SK-N-SH (cell line): ENCODE data around the gene WBP2NL. TPM values are rescaled to one million over a fixed set of nuclear protein-coding genes. Genes with fewer than 3 reads are reported as not detected.

ENCODE experiments used
- CTCF ChIA-PET: fragments of 300-600, 350-600 bp; formaldehyde crosslinking; extraction: SDS; loops from one replicate; lab custom pipeline; 2021; lab: Yijun Ruan, JAX
- POLR2A ChIA-PET: fragments of 350-600 bp; sonication (Branson Sonifier 250); formaldehyde crosslinking; extraction: SDS; loops from one replicate; lab custom pipeline; 2020; ENCODE audit warnings: antibody characterized with exemption, inconsistent platforms; lab: Yijun Ruan, JAX
- DNase-seq: peaks from one replicate; pipeline ENCODE4 v3.0.0; 2012
- H2AFZ ChIP-seq: fragments of 200-600 bp; sonication (generic); 2 replicates; pipeline ENCODE4 v1.8.1; 2016; ENCODE audit warnings: antibody characterized with exemption, mild to moderate bottlenecking, low read depth
- H3F3A ChIP-seq: fragments of 200-600 bp; sonication (generic); replicated peaks from 2 replicates; pipeline ENCODE3; 2016; ENCODE audit warnings: antibody characterized with exemption, mild to moderate bottlenecking; ENCODE audit not compliant: insufficient read depth
- H3K27ac ChIP-seq, 2 experiments: fragments of 200-500 bp in 1 of 2; fragments of 200-600 bp in 1 of 2; sonication (Bioruptor generic) in 1 of 2; sonication (generic), shearing (Covaris generic) in 1 of 2; 2 replicates each; pipeline versions ENCODE4 v1.5.1 to v1.6.1; 2014 to 2016; ENCODE audit warnings: low read depth in 2 of 2, inconsistent platforms in 1 of 2, low read length in 1 of 2, mild to moderate bottlenecking in 1 of 2, mixed read lengths in 1 of 2
- H3K27me3 ChIP-seq: fragments of 200-600 bp; sonication (generic), shearing (Covaris generic); 2 replicates; pipeline ENCODE4 v1.6.1; 2016; ENCODE audit warnings: mixed run types; ENCODE audit not compliant: insufficient read depth
- H3K36me3 ChIP-seq, 2 experiments: fragments of 200-500 bp in 1 of 2; fragments of 200-600 bp in 1 of 2; sonication (Bioruptor generic) in 1 of 2; sonication (generic) in 1 of 2; replicated peaks in 1 of 2; 2 replicates each; pipeline versions ENCODE3 to v1.5.1; 2014 to 2016; ENCODE audit warnings: low read length in 1 of 2, mild to moderate bottlenecking in 1 of 2; ENCODE audit not compliant: insufficient read depth in 2 of 2, control insufficient read depth in 1 of 2
- H3K4me1 ChIP-seq, 2 experiments: fragments of 200-500 bp in 1 of 2; fragments of 200-600 bp in 1 of 2; sonication (Bioruptor generic) in 1 of 2; sonication (generic), shearing (Covaris generic) in 1 of 2; 2 replicates each; pipeline versions ENCODE4 v1.5.1 to v1.6.1; 2014 to 2016; ENCODE audit warnings: low read depth in 1 of 2, low read length in 1 of 2, mixed run types in 1 of 2; ENCODE audit not compliant: insufficient read depth in 2 of 2, control insufficient read depth in 1 of 2
- H3K4me2 ChIP-seq: fragments of 200-600 bp; sonication (generic), shearing (Covaris generic); 2 replicates; pipeline ENCODE4 v1.6.1; 2017; ENCODE audit warnings: mixed run types
- H3K4me3 ChIP-seq, 2 experiments: fragments of 200-500 bp in 1 of 2; fragments of 200-600 bp in 1 of 2; sonication (Bioruptor generic) in 1 of 2; sonication (generic), shearing (Covaris generic) in 1 of 2; 2 replicates each; pipeline versions ENCODE4 v1.5.1 to v1.8.1; 2014 to 2016; ENCODE audit warnings: low read depth in 2 of 2, inconsistent platforms in 1 of 2, low read length in 1 of 2, mild to moderate bottlenecking in 1 of 2, mixed read lengths in 1 of 2, moderate library complexity in 1 of 2
- H3K79me2 ChIP-seq: fragments of 200-600 bp; sonication (generic); 2 replicates; pipeline ENCODE4 v1.8.1; 2017; ENCODE audit warnings: mild to moderate bottlenecking; ENCODE audit not compliant: insufficient read depth
- H3K9ac ChIP-seq: fragments of 200-600 bp; sonication (generic); 2 replicates; pipeline ENCODE4 v1.6.1; 2017; ENCODE audit warnings: mixed run types
- H3K9me2 ChIP-seq: fragments of 200-600 bp; sonication (generic); 2 replicates; pipeline ENCODE4 v1.6.1; 2017; ENCODE audit warnings: mixed run types
- H3K9me3 ChIP-seq: fragments of 200-600 bp; sonication (generic); 2 replicates; pipeline ENCODE4 v1.6.1; 2017; ENCODE audit warnings: mixed run types, mild to moderate bottlenecking, moderate library complexity
- H4K20me1 ChIP-seq: fragments of 200-600 bp; sonication (generic); 2 replicates; pipeline ENCODE4 v1.6.1; 2017; ENCODE audit warnings: mild to moderate bottlenecking, mixed run types; ENCODE audit not compliant: insufficient read depth
- CTCF ChIP-seq: fragments of 200-600 bp; sonication (generic); IDR thresholded peaks from 2 replicates; pipeline ENCODE4 v1.6.1; 2017; ENCODE audit warnings: antibody characterized with exemption, mild to moderate bottlenecking, moderate library complexity
- ELF1 ChIP-seq: IDR thresholded peaks from 2 replicates; pipeline ENCODE4 v1.4.0; 2012
- EZH2phosphoT487 ChIP-seq: fragments of 200-600 bp; sonication (generic); IDR thresholded peaks from 2 replicates; pipeline ENCODE4 v1.6.1; 2017; ENCODE audit warnings: low read depth, mixed run types, mild to moderate bottlenecking, antibody characterized with exemption, moderate library complexity, borderline replicate concordance
- FOXM1 ChIP-seq: IDR thresholded peaks from 2 replicates; pipeline ENCODE4 v1.4.0; 2012; ENCODE audit warnings: low read depth, mild to moderate bottlenecking
- GATA2 ChIP-seq: sonication (generic); formaldehyde crosslinking; IDR thresholded peaks from 2 replicates; pipeline ENCODE4 v1.5.0; 2020; ENCODE audit warnings: mild to moderate bottlenecking, missing genetic modification reagents
- IRF3 ChIP-seq: fragments of 150-350 bp; IDR thresholded peaks from 2 replicates; pipeline ENCODE4 v1.6.1; 2016; ENCODE audit warnings: mild to moderate bottlenecking, low read depth, low read length
- MAX ChIP-seq: IDR thresholded peaks from 2 replicates; pipeline ENCODE4 v1.4.0; 2012; ENCODE audit warnings: low read depth
- POLR2AphosphoS5 ChIP-seq: IDR thresholded peaks from 2 replicates; pipeline ENCODE4 v1.6.1; 2012; ENCODE audit warnings: low read depth, low read length
- RXRA ChIP-seq: IDR thresholded peaks from 2 replicates; pipeline ENCODE4 v1.4.0; 2012; ENCODE audit warnings: low read depth, mild to moderate bottlenecking, borderline replicate concordance
- SMC3 ChIP-seq: IDR thresholded peaks from 2 replicates; pipeline ENCODE4 v1.6.1; 2012; ENCODE audit warnings: low read depth, low read length, improper control_type of control experiment
- TAF1 ChIP-seq: IDR thresholded peaks from 2 replicates; pipeline ENCODE4 v1.6.1; 2012; ENCODE audit warnings: low read depth, mild to moderate bottlenecking, low read length, moderate library complexity, borderline replicate concordance
- TEAD4 ChIP-seq: IDR thresholded peaks from 2 replicates; pipeline ENCODE4 v1.4.0; 2012; ENCODE audit warnings: mild to moderate bottlenecking, borderline replicate concordance; ENCODE audit not compliant: insufficient read depth
- USF1 ChIP-seq: IDR thresholded peaks from 2 replicates; pipeline ENCODE4 v1.4.0; 2012; ENCODE audit warnings: low read depth, borderline replicate concordance
- YY1 ChIP-seq: IDR thresholded peaks from 2 replicates; pipeline ENCODE4 v1.4.0; 2012; ENCODE audit warnings: low read depth, mild to moderate bottlenecking
- WGBS: methylation state at CpG from one replicate; pipeline ENCODE4 v1.1.6; 2017; ENCODE audit warnings: low lambda C conversion rate; 5-methylcytosine and 5-hydroxymethylcytosine counted together
- polyA plus RNA-seq, 3 experiments: library from polyadenylated mRNA; depleted of rRNA; stranded (reverse); fragments of >200 nt; gene quantifications; 2 replicates each; pipeline ENCODE4 v1.2.3, GENCODE V29; 2012
- TF ChIP-seq, protein P1 (sequence below): IDR thresholded peaks from 2 replicates; pipeline ENCODE4 v1.4.0; 2012; ENCODE audit warnings: low read depth, borderline replicate concordance
- TF ChIP-seq, protein P2 (sequence below): fragments of 150-350 bp; IDR thresholded peaks from 2 replicates; pipeline ENCODE4 v1.6.1; 2017; ENCODE audit warnings: antibody characterized with exemption, low read length, low read depth, borderline replicate concordance

Gene WBP2NL
- polyA plus RNA-seq, 1 of the 3 experiments (the other 2 are of a cell fraction): 0.07 TPM

GRCh38 chr22:42001121-42001520 is 2.5 kb downstream of the WBP2NL start:
- Histone ChIP-seq H2AFZ (no peak overlapping the region), H3F3A (no peaks in the 10 kb centered on the region), H3K9me3 (no peaks in the 10 kb centered on the region), H3K9ac (no peak overlapping the region), H3K36me3 (no peaks in the 10 kb centered on the region), H3K27ac (no peak overlapping the region), H3K9me2 (no peaks in the 10 kb centered on the region), H3K4me2 (no peak overlapping the region), H3K4me3 (no peak overlapping the region), H3K79me2 (no peaks in the 10 kb centered on the region), H4K20me1 (no peaks in the 10 kb centered on the region), H3K4me1 (no peaks in the 10 kb centered on the region; a peak in 1 of 4 replicates), H3K27me3 (no peaks in the 10 kb centered on the region)
- WGBS: 77% methylated on average over 5 of the region's 8 CpGs
- no peak for DNase-seq
- CTCF ChIA-PET: no interaction called here
- POLR2A ChIA-PET: no interaction called here
- TF ChIP-seq CTCF: no peak
- no peak for TF ChIP-seq TEAD4
- no peak for TF ChIP-seq SMC3
- TF ChIP-seq, all 33 proteins: peak for 0

GRCh38 chr22:42001706-42002105 is 3.1 kb downstream of the WBP2NL start:
- H4K20me1 ChIP-seq: no peaks in the 10 kb centered on the region
- no peak for DNase-seq
- no peaks in the 10 kb centered on the region for H3K36me3 ChIP-seq
- no peaks in the 10 kb centered on the region; a peak in 1 of 4 replicates for H3K4me1 ChIP-seq
- H3K9me2 ChIP-seq: no peaks in the 10 kb centered on the region
- no peaks in the 10 kb centered on the region for H3K79me2 ChIP-seq
- no peak overlapping the region for H3K4me2 ChIP-seq
- no peak overlapping the region for H3K4me3 ChIP-seq
- no peaks in the 10 kb centered on the region for H3F3A ChIP-seq
- H3K9ac ChIP-seq: no peak overlapping the region
- POLR2A ChIA-PET: no interaction called here
- TF ChIP-seq MAX (no peak), FOXM1 (no peak), EZH2phosphoT487 (no peak), CTCF (no peak), USF1 (no peak), IRF3 (no peak), POLR2AphosphoS5 (no peak), RXRA (no peak), YY1 (no peak), GATA2 (CRISPR knock-in tag) (no peak), TAF1 (no peak), ELF1 (no peak)
- TF ChIP-seq, protein P1, sequence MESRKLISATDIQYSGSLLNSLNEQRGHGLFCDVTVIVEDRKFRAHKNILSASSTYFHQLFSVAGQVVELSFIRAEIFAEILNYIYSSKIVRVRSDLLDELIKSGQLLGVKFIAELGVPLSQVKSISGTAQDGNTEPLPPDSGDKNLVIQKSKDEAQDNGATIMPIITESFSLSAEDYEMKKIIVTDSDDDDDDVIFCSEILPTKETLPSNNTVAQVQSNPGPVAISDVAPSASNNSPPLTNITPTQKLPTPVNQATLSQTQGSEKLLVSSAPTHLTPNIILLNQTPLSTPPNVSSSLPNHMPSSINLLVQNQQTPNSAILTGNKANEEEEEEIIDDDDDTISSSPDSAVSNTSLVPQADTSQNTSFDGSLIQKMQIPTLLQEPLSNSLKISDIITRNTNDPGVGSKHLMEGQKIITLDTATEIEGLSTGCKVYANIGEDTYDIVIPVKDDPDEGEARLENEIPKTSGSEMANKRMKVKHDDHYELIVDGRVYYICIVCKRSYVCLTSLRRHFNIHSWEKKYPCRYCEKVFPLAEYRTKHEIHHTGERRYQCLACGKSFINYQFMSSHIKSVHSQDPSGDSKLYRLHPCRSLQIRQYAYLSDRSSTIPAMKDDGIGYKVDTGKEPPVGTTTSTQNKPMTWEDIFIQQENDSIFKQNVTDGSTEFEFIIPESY: no peak
- TF ChIP-seq, protein P2, sequence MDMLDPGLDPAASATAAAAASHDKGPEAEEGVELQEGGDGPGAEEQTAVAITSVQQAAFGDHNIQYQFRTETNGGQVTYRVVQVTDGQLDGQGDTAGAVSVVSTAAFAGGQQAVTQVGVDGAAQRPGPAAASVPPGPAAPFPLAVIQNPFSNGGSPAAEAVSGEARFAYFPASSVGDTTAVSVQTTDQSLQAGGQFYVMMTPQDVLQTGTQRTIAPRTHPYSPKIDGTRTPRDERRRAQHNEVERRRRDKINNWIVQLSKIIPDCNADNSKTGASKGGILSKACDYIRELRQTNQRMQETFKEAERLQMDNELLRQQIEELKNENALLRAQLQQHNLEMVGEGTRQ: no peak
- no peak overlapping the region for H3K27ac ChIP-seq
- 74% methylated on average over 5 of the region's 12 CpGs for WGBS
- no peaks in the 10 kb centered on the region for H3K27me3 ChIP-seq
- no peaks in the 10 kb centered on the region for H3K9me3 ChIP-seq
- H2AFZ ChIP-seq: no peak overlapping the region
- CTCF ChIA-PET: no interaction called here
